Activated CD4-positive, alpha-beta T cell treated with anti-CD3 and anti-CD28 coated beads for 1 hour (primary cell): ENCODE data around the gene ARHGDIG.
"Not testable (repeated sequence)": the region's sequence is repeated elsewhere in the genome, so short reads cannot be mapped to it uniquely, and the experiment has no call there.

ENCODE experiments used
- DNase-seq: peaks from one replicate; pipeline ENCODE4 v3.0.0-alpha.2; 2020

ARHGDIG gene

GRCh38 chr16:280552-280951, at the start of gene ARHGDIG:
ARHGDIG (plus strand) TSS chr16:280591; CDS start chr16:280681, 90 bp downstream.
- no peak for DNase-seq

- DNase-seq, result no peak
Observed at GRCh38 chr16:230949-231348, 49.4 kb upstream of the ARHGDIG start.

GRCh38 chr16:234468-235305, 45.7 kb upstream of the ARHGDIG start, which contains the start of gene FAM234A:
FAM234A (plus strand) TSS chr16:234821; CDS start chr16:254414, 19,593 bp downstream.
- DNase-seq, result peak; percentile 93

GRCh38 chr16:239948-240277, 40.5 kb upstream of the ARHGDIG start:
- no peak for DNase-seq

GRCh38 chr16:240559-240958, 39.8 kb upstream of the ARHGDIG start:
- DNase-seq, result no peak

GRCh38 chr16:242281-242680, 38.1 kb upstream of the ARHGDIG start:
- DNase-seq, result no peak

GRCh38 chr16:243348-243747, 37.0 kb upstream of the ARHGDIG start:
- DNase-seq, result no peak

GRCh38 chr16:245105-245504, 35.3 kb upstream of the ARHGDIG start:
- DNase-seq, result no peak

GRCh38 chr16:247027-247426, 33.4 kb upstream of the ARHGDIG start:
- no peak for DNase-seq

- no peak for DNase-seq
Observed at GRCh38 chr16:249431-249830, 31.0 kb upstream of the ARHGDIG start.

GRCh38 chr16:252366-253337, 27.7 kb upstream of the ARHGDIG start:
- DNase-seq, result no peak

GRCh38 chr16:253833-254232, 26.6 kb upstream of the ARHGDIG start:
- no peak for DNase-seq

GRCh38 chr16:254461-254860, 25.9 kb upstream of the ARHGDIG start:
- DNase-seq, result no peak

- DNase-seq, result no peak
Observed at GRCh38 chr16:255183-255582, 25.2 kb upstream of the ARHGDIG start.

- DNase-seq, result not testable (repeated sequence)
Observed at GRCh38 chr16:258091-258490, 22.3 kb upstream of the ARHGDIG start.

GRCh38 chr16:259226-259625, 21.2 kb upstream of the ARHGDIG start:
- DNase-seq, result no peak

- DNase-seq, result no peak
Observed at GRCh38 chr16:259814-260253, 20.6 kb upstream of the ARHGDIG start.

- no peak for DNase-seq
Observed at GRCh38 chr16:260326-260725, 20.1 kb upstream of the ARHGDIG start.

GRCh38 chr16:261031-261691, 19.2 kb upstream of the ARHGDIG start:
- no peak for DNase-seq

- no peak for DNase-seq
Observed at GRCh38 chr16:262121-262745, 18.2 kb upstream of the ARHGDIG start.

- no peak for DNase-seq
Observed at GRCh38 chr16:263182-263774, 17.1 kb upstream of the ARHGDIG start.

GRCh38 chr16:263944-264343, 16.4 kb upstream of the ARHGDIG start:
- DNase-seq, result no peak
